Peyer's patch (tissue), 4 donors: ENCODE data around the gene ATP9B. TPM values are rescaled to one million over a fixed set of nuclear protein-coding genes. Genes with fewer than 3 reads are reported as not detected.

Experiments used
- DNase-seq, 3 donors: peaks; one replicate each; pipeline ENCODE4 v3.0.0-alpha.2; 2017 to 2019
- H3K27ac ChIP-seq, 4 donors: fragments of 200-600 bp; sonication (generic); one replicate each; pipeline ENCODE4 v1.5.1; 2016 to 2019
- H3K27me3 ChIP-seq, 2 donors: fragments of 200-600 bp; sonication (generic); one replicate each; pipeline ENCODE4 v1.5.1; 2019
- H3K36me3 ChIP-seq, 3 donors: fragments of 200-600 bp; sonication (generic); one replicate each; pipeline ENCODE4 v1.5.1; 2016 to 2019
- H3K4me1 ChIP-seq, 4 donors: fragments of 200-600 bp; sonication (generic); one replicate each; pipeline ENCODE4 v1.5.1; 2016 to 2019
- H3K4me3 ChIP-seq, 4 donors: fragments of 200-600 bp; sonication (generic); 1 replicate in 3 of 4; 2 replicates in 1 of 4; pipeline ENCODE4 v1.5.1; 2016 to 2019; ENCODE audit warnings: mild to moderate bottlenecking in 1 of 4
- H3K9me3 ChIP-seq, 4 donors: fragments of 200-600 bp; sonication (generic); one replicate each; pipeline ENCODE4 v1.5.1; 2016 to 2019; ENCODE audit warnings: mild to moderate bottlenecking in 1 of 4
- POLR2A ChIP-seq, 2 donors: fragments of 450-650 bp; IDR thresholded peaks; one replicate each; pipeline ENCODE4 v1.5.1; 2017; ENCODE audit warnings: antibody characterized with exemption in 2 of 2, mild to moderate bottlenecking in 2 of 2, moderate library complexity in 2 of 2
- total RNA-seq, 4 donors: library from RNA; depleted of rRNA; stranded (reverse); fragments of >200 nt; gene quantifications; one replicate each; pipeline ENCODE4 v1.1.0, GENCODE V29; 2016
- TF ChIP-seq, protein P1 (sequence below), 6 experiments: fragments of 450-650 bp in 4 of 6; fragments of 200-600 bp in 2 of 6; sonication (generic) in 1 of 6; IDR thresholded peaks; one replicate each; pipeline ENCODE4 v1.5.1; 2017 to 2019; ENCODE audit warnings: antibody characterized with exemption in 6 of 6, mild to moderate bottlenecking in 3 of 6, moderate library complexity in 1 of 6

Gene ATP9B
- total RNA-seq, 4 donors from 2014 or later: 37.5 to 107 (median 61.9) TPM

DNA sequence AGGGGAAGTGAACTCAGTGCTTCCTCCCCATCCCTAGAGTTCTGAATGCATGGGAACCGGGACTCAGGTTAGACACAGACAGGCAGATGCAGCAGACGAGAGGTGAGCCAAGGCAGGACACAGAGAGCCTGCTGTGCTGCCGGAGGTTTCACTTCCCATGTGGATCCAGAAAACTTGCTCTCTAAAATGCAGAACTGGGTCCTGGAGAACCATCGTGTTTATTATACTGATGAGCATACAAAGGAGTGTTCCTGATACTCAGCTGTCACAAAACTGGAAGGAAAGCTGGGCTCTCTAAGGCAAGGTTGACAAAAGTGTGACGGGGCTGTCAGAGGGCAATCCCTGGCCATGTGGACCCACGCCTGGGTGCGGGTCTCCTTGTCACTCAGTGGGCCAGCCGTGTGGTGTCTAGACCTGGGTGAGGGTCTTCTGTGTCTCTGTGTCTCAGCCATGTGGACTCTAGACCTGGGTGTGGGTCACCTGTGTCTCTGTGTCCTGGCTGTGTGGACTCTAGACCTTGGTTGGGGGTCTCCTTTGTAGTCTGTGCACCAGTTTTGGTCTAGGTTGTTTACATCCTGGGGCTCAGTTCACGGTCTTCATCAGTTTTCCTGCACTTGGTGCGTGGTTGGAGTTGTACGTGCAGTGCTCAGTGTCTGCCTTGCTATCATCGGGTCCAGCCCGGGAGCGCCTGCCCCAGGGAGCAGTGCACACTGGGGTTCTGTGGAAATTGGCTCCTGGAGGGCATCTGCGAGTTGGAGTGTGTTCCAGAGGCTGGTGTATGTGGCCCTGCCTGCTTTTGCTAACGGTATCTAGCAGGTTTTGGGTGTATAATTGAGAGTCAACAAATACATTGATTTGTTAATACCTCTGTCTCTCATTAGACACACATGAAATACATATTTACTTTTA, 141.1 kb downstream of the ATP9B start:
- H3K9me3 ChIP-seq: no peaks in the 10 kb centered on the region
- no peak for DNase-seq
- H3K4me1 ChIP-seq: no peaks in the 10 kb centered on the region
- H3K27me3 ChIP-seq: no peaks in the 10 kb centered on the region
- H3K36me3 ChIP-seq: peaks cover 0 to 18% (median 0%) of the 10 kb centered on the region in 3 donors
- H3K4me3 ChIP-seq: no peak overlapping the region
- TF ChIP-seq, protein P1, sequence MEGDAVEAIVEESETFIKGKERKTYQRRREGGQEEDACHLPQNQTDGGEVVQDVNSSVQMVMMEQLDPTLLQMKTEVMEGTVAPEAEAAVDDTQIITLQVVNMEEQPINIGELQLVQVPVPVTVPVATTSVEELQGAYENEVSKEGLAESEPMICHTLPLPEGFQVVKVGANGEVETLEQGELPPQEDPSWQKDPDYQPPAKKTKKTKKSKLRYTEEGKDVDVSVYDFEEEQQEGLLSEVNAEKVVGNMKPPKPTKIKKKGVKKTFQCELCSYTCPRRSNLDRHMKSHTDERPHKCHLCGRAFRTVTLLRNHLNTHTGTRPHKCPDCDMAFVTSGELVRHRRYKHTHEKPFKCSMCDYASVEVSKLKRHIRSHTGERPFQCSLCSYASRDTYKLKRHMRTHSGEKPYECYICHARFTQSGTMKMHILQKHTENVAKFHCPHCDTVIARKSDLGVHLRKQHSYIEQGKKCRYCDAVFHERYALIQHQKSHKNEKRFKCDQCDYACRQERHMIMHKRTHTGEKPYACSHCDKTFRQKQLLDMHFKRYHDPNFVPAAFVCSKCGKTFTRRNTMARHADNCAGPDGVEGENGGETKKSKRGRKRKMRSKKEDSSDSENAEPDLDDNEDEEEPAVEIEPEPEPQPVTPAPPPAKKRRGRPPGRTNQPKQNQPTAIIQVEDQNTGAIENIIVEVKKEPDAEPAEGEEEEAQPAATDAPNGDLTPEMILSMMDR (IDR thresholded peaks at IDR 0.05): no peak
- TF ChIP-seq POLR2A (IDR thresholded peaks at IDR 0.05): no peak
- no peak overlapping the region for H3K27ac ChIP-seq

DNA sequence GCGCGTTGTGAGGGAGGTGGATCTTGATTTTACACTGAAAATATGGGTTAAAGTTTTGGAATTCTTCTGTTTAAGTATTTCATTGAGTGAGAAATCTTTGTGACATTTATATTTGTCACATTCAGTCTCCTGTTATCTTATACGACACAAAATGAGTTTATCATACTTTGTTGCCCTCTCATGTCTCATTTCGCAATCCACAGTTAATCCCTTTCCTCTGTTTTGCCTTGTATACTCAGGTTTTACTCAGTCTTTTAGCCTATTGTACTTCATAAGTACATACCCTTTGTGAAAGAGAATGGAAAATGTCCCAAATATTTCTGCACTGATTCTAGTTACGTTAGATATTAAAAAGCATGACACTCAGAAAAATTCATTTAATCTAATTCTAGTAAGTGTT, 142.7 kb downstream of the ATP9B start:
- DNase-seq: no peak
- Histone ChIP-seq H3K9me3 (no peaks in the 10 kb centered on the region), H3K36me3 (peaks cover 0 to 16% (median 0%) of the 10 kb centered on the region in 3 donors), H3K27me3 (no peaks in the 10 kb centered on the region), H3K27ac (no peak overlapping the region), H3K4me3 (no peak overlapping the region), H3K4me1 (no peaks in the 10 kb centered on the region)
- TF ChIP-seq, protein P1 (IDR thresholded peaks at IDR 0.05): no peak
- no peak for TF ChIP-seq POLR2A (IDR thresholded peaks at IDR 0.05)

DNA sequence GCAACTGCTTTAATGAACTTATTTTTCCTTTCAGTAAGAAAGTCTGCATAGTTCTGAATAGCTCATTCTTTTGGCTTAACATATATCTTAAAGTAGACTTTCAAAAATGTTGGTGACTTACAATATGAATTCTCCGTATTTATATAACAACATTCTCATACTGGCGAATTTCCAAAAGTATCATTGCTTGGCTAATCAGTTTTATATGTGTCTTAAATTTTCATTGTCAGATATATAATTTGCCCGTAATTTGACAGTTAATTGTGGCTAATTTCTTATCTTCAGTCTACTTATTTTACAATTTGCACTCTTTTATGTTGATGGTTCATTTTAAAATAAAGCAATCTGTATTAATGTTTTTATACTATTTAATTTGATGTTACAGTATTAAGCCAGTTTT, 144.9 kb downstream of the ATP9B start:
- no peak for DNase-seq
- H3K36me3 ChIP-seq: peaks cover 0 to 3% (median 0%) of the 10 kb centered on the region in 3 donors
- no peaks in the 10 kb centered on the region for H3K4me1 ChIP-seq
- H3K9me3 ChIP-seq: no peaks in the 10 kb centered on the region
- no peak overlapping the region for H3K4me3 ChIP-seq
- TF ChIP-seq, protein P1 (IDR thresholded peaks at IDR 0.05): no peak
- no peak for TF ChIP-seq POLR2A (IDR thresholded peaks at IDR 0.05)
- no peak overlapping the region for H3K27ac ChIP-seq
- H3K27me3 ChIP-seq: no peaks in the 10 kb centered on the region

DNA sequence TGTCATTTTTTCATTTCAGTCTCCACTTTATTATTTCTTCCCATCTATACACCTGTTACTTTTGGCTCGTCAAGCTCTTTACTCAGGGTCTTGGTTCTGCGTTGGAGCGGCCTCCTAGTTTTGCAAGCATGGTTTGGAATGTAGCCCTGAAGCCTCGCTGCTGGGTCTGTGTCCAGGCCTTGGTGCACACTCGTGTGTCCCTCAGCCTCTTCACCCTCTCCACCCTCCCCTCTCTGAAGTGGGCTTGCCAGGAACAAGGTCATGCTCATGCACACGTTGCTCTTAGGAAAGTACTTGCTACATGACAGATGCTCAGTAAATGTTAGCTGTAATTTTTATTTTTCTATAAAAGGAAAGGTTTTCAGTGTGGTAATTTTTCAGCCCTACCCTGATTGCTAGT, 147.0 kb downstream of the ATP9B start:
- Histone ChIP-seq H3K4me1 (no peaks in the 10 kb centered on the region), H3K27me3 (no peaks in the 10 kb centered on the region), H3K4me3 (no peak overlapping the region), H3K9me3 (no peaks in the 10 kb centered on the region), H3K36me3 (no peaks in the 10 kb centered on the region), H3K27ac (no peak overlapping the region)
- TF ChIP-seq POLR2A (IDR thresholded peaks at IDR 0.05): no peak
- TF ChIP-seq, protein P1 (IDR thresholded peaks at IDR 0.05): no peak
- DNase-seq: no peak

DNA sequence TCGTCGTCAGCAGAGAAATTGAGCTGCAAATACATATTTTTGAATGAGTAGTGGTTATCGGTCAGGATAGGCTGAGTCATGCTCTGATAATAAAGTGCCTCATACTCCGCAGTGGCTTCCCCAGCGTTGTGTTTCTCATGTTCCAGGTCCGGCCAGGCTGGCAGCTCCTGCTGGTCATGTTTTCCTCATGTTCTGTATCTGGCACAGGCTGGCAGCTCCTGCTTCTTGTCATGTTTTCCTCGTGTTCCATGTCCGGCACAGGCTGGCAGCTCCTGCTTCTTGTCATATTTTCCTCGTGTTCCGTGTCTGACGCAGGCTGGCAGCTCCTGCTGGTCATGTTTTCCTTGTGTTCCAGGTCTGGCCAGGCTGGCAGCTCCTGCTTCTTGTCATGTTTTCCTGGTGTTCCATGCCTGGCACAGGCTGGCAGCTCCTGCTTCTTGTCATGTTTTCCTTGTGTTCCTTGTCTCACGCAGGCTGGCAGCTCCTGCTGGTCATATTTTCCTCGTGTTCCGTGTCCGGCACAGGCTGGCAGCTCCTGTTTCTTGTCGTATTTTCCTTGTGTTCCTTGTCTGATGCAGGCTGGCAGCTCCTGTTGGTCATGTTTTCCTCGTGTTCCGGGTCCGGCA, 148.9 kb downstream of the ATP9B start:
- Histone ChIP-seq H3K4me3 (no peak overlapping the region), H3K27me3 (no peaks in the 10 kb centered on the region), H3K9me3 (no peaks in the 10 kb centered on the region), H3K4me1 (no peaks in the 10 kb centered on the region), H3K27ac (no peak overlapping the region), H3K36me3 (no peaks in the 10 kb centered on the region)
- DNase-seq: no peak
- TF ChIP-seq, protein P1 (IDR thresholded peaks at IDR 0.05): no peak
